Measurements from ENCODE around the gene ACSS1.

Gene ACSS1

DNA sequence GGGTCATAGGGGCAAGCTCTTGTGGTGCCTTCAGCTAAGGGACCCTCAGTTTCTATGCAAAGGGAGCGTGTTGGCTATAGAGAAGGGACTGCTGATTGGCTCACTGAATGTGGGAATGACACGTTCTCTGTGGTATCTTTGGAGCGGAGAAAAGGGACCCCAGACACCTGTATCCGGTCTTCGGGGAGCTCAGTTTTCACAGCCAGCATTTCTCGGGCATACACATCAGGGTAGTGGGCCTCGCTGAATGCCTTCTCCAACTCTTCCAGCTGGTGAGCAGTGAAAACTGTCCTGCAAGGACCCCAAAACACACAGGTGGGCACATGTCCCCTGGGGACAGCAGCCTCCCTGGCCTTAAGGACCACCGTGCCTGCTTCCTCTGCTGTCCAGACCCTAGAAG lies 20.7 kb upstream of the ACSS1 start:
- DNase-seq (ENCODE audit: low read depth in 2 of 2) = no peak

DNA sequence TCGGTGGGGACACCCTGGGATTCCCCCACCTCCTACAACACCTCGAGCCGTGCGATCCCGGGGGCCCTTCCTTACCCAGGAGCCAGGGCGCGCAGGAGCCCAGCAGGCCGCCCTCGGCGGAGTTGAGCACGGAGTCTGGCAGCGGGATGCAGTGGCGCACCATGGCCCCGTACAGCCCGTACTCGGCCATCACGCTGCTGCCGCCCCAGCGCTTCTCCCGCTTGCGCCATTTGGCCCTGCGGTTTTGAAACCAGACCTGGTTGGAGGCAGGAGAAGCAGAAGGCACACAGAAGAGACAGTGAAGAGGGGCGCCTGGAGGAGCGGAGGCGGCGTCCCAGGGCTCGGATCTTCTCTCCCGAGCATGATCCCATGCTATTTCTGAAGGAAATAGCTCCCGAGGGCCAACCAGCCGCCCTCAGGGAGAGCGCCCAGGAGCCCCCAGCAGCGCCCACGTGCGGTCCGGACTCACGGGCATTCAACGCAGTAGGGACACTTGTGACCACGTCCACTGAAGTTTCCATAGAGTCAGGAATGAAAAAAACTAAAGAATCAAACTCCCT lies 19.8 kb upstream of the ACSS1 start:
- no peak for DNase-seq (ENCODE audit: low read depth in 2 of 2)

GRCh38 chr20:25076731-25077609 lies 19.0 kb upstream of the ACSS1 start:
- no peak for DNase-seq (ENCODE audit: low read depth in 2 of 2)

DNA sequence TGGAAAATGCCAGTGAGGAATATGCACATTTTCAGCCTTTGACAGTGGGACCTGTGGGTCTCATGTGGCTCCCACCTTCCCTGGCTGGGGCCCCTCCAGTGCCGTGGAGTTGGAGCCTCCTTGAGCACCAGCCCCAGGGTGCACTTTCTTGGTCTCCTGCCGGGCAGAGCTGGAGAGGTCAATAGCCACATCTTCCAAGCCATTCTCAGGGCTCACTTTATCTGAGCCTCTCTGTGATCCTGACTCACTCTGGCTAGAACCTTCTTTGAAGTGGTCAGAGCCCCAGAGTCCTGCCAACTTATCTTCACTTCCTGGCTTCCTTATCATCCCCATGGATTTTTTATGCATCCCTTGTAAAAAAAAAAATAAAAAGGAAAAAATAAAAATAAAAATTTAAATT lies 18.3 kb upstream of the ACSS1 start:
- DNase-seq (ENCODE audit: low read depth in 2 of 2) = no peak

DNA sequence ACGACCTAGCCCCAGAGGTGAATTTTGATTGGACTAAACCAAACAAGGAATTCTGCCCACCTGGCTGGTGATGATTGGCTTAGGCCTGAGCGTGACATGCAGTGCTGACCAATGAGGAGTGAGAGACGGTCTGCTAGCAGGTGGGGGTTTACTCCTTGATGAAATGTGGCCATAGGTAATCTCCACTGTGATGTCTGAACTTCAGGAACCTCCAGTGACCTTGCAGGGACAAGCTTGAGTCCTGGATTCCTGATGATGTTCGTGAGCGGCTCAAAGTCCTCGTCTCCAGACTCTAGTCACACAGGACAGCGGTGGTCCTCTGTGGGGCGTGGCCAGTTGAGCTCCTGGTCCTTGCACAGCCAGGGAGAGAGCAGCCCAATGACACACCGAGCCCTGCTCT lies 15.6 kb upstream of the ACSS1 start:
- DNase-seq (ENCODE audit: low read depth in 2 of 2) = no peak

DNA sequence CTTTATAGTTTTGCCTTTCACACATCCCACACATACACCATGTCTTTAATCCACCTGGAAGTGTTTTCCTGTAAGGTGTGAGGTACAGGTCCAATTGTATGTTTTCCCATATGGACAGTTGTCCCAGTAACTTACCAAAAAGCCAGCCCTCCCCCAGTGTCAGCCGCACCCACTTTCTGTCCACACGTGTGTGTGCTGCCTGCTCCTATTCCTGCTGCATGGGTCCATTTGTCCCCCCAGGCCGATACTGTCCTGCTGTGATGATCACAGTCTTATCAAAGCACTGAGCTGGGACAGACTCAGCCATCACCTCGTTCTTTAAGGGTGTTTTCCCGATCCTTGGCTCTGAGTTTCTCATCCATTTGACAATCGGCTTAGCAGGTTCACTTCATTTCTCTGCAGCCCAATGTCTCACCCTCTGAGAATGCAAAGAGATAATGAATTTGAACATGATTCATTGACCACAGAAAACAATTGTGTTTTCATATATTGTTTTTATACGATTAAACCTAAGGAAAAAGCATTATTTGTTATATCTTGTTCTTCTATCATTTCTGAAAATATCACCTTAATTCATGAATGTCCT lies 14.4 kb upstream of the ACSS1 start:
- DNase-seq (ENCODE audit: low read depth in 2 of 2) = no peak

- DNase-seq (ENCODE audit: low read depth in 2 of 2) = no peak
Measured at GRCh38 chr20:25071734-25072133, 13.8 kb upstream of the ACSS1 start.

GRCh38 chr20:25070821-25071473 lies 13.0 kb upstream of the ACSS1 start:
- DNase-seq (ENCODE audit: low read depth in 2 of 2) = no peak

DNA sequence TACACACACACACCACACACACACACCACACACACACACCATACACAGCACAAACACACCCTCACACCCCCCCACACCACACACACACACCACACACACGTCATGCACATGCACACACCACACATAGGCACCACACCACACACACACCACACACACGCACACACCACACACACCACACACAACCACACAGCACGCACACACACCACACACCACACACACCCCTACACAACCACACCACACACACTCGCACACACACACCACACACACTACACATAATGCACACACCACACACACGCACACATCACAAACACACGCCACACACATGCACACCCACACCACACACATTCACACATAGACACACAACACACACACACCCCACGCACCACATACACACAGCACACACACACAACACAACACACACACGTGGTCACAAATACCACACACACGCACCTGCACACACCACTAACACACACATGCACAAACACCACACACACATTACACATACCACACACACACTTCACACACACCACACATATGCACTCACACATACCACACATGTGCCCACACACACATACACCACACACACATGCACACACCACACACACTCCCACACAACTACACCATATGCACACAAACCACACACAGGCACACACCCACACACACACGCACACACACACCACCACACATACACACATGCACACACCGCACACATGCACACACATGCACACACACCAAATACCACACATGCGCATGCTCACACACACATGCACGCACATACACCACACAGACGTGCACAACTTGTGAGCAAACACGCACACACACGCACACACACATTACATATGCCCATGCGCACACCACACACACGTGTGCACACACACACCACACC lies 9.4 kb upstream of the ACSS1 start:
- DNase-seq (ENCODE audit: low read depth in 2 of 2) = no peak

GRCh38 chr20:25066386-25066785 lies 8.4 kb upstream of the ACSS1 start:
- no peak for DNase-seq (ENCODE audit: low read depth in 2 of 2)

DNA sequence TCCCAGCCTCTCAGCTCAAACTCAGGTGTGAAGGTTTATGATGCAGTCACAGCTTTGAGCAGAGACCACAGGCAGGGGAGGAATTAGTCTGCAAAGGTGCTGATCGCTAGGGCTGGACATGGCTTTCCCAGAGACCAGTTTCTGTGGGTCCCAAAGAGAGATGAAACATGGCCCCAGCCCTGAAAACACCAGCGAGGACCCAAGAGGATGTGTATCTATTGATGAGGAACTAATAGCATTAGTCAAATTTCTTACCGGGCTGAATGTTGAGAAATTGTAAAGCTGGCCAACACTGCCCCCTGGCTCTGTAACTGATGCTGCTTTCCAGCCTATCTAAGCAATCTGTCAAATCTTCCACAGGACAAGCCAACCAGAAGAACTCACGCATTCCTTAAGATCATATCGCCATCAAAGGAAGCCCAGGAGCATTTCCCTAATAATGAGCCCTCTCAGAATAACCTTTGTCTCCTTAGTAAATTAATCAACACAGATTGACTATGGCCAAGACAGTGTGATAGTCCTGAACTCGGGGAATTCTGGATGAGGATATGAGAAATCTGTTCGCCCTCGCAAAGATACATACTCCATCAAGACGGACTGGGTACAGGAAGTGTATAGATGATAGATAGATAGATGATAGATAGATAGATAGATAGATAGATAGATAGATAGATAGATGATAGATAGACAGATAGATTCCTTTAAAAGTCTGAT lies 7.8 kb upstream of the ACSS1 start:
- DNase-seq (ENCODE audit: low read depth in 2 of 2) = peak; percentile 34 to 36

GRCh38 chr20:25065072-25065624 lies 7.2 kb upstream of the ACSS1 start:
- no peak for DNase-seq (ENCODE audit: low read depth in 2 of 2)

DNA sequence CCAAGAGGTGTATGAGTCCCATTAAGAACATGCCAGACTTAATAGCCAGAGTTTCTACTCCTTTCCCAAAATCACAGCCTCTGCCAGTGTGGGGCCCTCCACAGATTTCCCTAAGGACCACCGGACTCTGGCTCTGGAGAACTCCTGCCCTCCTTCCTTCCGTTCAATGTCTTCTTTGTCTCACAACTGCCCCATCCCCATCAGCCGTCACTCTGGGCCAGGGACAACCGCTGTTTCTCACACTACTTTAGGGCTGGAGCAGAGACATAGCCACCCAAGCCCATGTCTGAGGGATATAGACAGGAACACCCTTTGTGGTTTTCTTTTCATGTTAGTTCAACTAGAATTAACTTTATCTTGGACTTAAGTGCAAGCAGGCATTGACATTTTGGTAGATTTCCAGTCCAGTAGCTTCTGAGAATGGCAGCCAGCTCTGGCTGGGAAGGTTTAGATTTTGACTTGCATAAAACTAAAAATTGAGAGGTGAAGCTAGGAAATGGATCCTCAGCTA lies 6.7 kb upstream of the ACSS1 start:
- DNase-seq (ENCODE audit: low read depth in 2 of 2) = no peak

GRCh38 chr20:25063981-25064380 lies 6.0 kb upstream of the ACSS1 start:
- DNase-seq (ENCODE audit: low read depth in 2 of 2) = no peak

- DNase-seq (ENCODE audit: low read depth in 2 of 2) = no peak
Measured at GRCh38 chr20:25063546-25063945, 5.6 kb upstream of the ACSS1 start.

GRCh38 chr20:25062841-25063240 lies 4.9 kb upstream of the ACSS1 start:
- DNase-seq (ENCODE audit: low read depth in 2 of 2) = no peak

DNA sequence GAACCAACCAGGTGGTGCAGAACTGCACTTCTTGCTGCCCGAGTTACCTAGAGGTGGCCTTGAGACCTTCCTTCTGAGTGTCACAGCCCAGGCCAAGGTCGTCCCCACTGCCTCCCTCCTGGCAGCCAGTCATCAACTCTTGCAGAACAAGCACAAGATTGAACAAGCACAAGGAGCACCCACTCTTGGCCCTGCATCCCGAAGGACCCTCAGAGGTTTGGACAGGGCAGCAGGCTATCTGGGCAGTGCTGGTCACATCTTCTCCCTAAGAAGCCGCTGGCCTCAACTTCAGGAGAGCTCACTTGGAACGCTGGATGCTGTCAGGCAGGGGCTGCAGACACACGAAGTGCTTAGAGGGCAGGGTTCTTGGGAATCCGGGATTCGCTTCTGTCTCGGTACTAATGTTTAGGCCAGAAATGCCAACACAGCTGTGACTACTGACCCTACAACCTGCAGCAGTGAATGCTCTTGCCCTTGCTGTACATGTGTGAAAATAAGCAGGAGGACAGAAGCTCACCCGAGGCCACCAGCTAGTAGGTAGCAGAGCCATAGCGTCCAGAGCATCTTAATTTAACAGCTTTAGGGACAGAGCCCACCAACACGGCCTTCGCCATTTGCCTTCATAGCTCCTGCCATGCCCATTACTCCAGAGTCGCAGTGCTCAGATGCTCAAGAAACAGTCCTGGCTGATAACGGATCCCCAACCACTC lies 4.0 kb upstream of the ACSS1 start:
- DNase-seq (ENCODE audit: low read depth in 2 of 2) = no peak

DNA sequence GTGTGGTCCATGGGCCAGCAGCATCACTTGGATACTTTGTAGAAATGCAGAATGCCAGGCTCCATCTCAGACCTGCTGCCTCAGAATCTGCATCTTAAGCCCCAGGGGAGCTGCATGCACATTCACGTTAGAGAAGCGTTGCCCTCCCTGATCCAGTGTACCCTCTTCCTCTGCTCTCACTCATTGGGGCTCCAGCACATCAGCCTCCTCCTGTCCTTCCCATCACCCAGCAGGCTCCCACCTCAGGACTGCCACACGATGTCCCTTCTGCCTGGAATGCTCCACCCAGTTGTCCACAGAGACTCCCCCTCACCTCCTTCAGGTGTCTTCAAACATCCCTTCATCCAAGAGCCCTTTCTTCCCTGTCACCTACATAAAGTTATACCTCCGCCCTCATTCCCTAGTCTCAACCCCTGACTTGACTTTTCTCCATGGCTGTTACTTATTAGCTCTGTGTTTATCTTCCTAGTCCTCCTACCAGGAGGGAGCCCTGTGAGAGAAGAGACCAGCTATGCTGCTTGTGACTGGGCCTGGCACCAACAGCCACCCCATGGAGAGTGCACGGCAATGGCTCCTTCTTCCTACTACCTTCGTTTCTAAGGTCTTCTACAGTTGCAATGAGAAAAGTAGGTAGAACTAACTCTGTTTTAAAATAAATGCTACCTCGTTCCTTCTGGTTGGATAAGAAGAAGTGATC lies 3.3 kb upstream of the ACSS1 start:
- no peak for DNase-seq (ENCODE audit: low read depth in 2 of 2)

DNA sequence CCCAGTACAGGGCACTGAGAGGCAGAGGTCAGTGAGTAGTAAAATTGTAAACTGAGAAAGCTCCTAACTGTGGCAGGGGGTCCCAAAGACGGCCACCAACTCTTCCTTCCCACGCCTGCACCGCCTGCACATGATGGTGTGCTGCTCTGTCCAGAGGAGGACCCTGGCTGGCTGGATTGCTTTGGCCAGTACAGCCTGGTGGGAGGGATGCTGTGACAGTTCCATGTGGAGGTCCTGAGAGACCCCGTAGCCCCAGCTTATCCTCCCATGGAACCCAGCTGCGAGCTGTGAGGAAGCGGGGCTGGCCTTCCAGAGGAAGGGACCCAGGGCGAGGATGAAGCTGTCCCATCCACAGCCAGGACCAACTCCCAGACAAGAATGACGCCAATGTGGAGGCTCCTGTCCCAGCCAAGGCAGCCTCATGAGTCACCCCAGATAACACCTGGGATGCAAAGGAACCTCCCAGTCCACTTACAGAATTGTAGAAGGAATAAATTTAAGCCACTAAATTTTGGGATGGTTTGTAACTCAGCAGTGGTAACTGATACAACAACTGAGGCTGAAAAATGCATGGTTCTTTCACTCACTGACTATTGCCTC lies 2.0 kb upstream of the ACSS1 start:
- DNase-seq (ENCODE audit: low read depth in 2 of 2) = no peak
